Dendritic cell treated with granulocyte-macrophage colony-stimulating factor and Interleukin-4, amounts not matched to agents 40 ng/mL and 50 ng/mL, for 4 days (primary cell): ENCODE measurements around the gene KCNJ5.

Experiments used
- H3K27ac Mint-ChIP-seq: one replicate; pipeline ENCODE4 v1.8.0; 2022; ENCODE audit warnings: mild to moderate bottlenecking, mixed read lengths
- H3K27me3 Mint-ChIP-seq: one replicate; pipeline ENCODE4 v1.8.0; 2022; ENCODE audit warnings: mild to moderate bottlenecking, mixed read lengths
- H3K36me3 Mint-ChIP-seq: one replicate; pipeline ENCODE4 v1.8.0; 2022; ENCODE audit warnings: low read depth, mixed read lengths
- H3K4me1 Mint-ChIP-seq: one replicate; pipeline ENCODE4 v1.8.0; 2022; ENCODE audit warnings: low read depth, mixed read lengths
- H3K4me3 Mint-ChIP-seq: one replicate; pipeline ENCODE4 v1.8.0; 2022; ENCODE audit warnings: mild to moderate bottlenecking, moderate library complexity, mixed read lengths
- H3K9me3 Mint-ChIP-seq: one replicate; pipeline ENCODE4 v1.8.0; 2022; ENCODE audit warnings: mixed read lengths
- intact Hi-C: fragments of 100-400 bp; cut with micrococcal nuclease; formaldehyde crosslinking; loops from one replicate; pipeline ENCODE4 v1.15.0; 2022

Gene KCNJ5

DNA sequence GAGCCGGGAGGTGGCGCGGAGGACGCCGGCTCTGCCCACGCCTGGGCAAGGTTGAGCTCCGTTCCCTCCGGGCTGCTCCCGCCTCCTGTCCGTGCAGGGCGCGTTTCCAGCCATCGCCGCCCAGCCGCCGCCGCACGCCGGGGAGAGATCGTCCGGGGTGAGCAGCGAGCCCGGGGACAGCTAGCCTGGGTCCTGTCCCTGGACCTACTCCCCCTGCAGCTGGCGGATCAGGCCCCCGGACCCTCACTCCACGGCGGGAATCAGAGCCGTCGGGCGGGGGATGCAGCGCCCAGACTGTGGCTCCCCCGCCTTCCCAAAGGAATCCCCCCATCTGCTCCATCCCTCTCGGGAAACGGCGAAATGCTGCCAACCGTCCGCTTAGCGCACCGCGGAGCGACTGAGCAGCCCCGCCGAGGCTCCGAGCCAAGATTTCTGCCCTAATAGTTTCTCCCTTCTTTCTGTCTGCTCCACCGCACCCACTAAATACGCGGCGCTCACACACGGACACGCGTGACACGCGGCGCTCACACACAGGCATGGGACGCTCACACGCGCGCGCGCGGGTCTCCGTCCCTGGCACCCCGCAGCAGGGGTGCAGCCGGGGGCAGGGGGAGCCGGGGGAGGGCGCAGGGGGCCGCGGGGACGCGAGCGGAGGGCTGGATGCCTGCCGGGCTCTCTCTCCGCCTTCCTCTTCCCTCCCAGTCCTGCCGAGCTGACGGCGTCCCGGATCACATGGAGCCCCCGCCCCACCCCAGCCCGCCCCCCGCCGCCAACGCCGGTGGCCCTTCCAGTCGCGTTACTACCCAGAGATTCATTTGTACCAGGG is at the start of gene KCNJ5:
TSS of gene KCNJ5 (plus strand) at position 814 of the 826 bp plus-strand sequence. CDS start 19,918 bp downstream, outside the sequence.
- peaks cover 50% of the 10 kb centered on the region for H3K27me3 Mint-ChIP-seq
- no peaks in the 10 kb centered on the region for H3K36me3 Mint-ChIP-seq
- H3K9me3 Mint-ChIP-seq: no peaks in the 10 kb centered on the region
- H3K27ac Mint-ChIP-seq: peak within 1 kb of the TSS; percentile 37
- intact Hi-C loops: loop anchor here (2.0 kb wide), 1 partner anchor 16 kb away; no protein-coding TSS in a partner anchor
- peak within 1 kb of the TSS; percentile 73 for H3K4me3 Mint-ChIP-seq
- peaks cover 35% of the 10 kb centered on the region for H3K4me1 Mint-ChIP-seq

DNA sequence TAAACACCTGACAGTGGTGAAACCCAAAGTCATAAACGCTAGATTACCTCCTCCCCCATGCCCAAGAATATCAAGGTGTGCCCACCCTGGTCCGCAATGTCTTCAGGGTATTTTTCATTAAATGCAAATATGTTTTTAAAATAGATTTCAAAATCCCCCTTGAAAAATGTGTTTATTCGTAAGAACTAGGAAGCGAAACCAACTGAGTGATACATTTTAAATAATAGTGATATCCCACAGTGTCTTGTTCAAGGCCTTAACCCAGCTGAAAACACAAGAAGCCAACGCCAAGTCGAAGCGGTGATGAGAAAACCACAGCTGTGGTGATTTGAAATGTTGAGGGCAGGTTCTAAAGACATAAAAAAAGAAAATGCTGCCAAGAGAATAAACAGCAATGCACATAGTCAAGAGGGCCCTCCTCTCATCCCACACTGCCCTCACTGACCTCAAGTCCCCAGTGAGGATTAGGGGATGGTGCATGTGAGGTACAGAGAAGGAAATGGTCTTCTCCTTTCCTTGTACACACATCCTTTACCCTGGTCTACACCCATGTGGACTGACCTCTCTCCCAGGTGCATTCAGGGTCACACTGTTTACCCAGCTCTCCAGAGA is 49.6 kb upstream of the KCNJ5 start:
- H3K4me1 Mint-ChIP-seq: peaks cover 20% of the 10 kb centered on the region
- H3K4me3 Mint-ChIP-seq: no peak overlapping the region
- no peaks in the 10 kb centered on the region for H3K36me3 Mint-ChIP-seq
- no peaks in the 10 kb centered on the region for H3K27me3 Mint-ChIP-seq
- H3K9me3 Mint-ChIP-seq: no peaks in the 10 kb centered on the region
- intact Hi-C loops: no loop called here
- no peak overlapping the region for H3K27ac Mint-ChIP-seq

DNA sequence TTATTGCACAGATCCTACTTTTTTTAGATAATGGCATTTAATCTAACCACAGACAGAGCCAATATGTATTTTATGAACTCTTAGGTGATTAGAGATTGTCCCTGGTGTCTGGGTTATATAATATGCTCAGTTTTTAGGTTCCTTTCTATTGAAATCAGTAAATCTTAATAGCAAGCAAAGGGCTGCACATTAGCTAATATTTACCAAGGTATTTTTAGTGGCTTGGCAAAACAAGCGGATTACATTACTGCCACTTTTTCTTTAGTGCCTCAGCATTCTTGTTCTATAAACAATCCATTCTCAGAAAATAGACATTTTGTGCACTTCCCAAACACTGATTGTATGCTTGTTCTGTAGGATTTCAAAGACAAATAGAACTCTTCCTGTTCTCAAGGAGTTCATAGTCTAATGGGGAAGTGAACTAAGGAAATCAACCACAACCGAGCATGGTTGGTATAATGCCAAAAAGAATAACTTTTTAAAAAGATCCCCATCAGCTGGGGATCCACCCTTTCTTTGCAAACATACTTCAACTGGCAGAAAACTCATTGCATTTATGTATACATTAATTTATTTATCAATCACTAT is 47.9 kb upstream of the KCNJ5 start:
- H3K4me3 Mint-ChIP-seq: no peak overlapping the region
- H3K27me3 Mint-ChIP-seq: no peaks in the 10 kb centered on the region
- H3K27ac Mint-ChIP-seq: no peak overlapping the region
- H3K9me3 Mint-ChIP-seq: no peaks in the 10 kb centered on the region
- intact Hi-C loops: no loop called here
- no peaks in the 10 kb centered on the region for H3K36me3 Mint-ChIP-seq
- peaks cover 13% of the 10 kb centered on the region for H3K4me1 Mint-ChIP-seq

DNA sequence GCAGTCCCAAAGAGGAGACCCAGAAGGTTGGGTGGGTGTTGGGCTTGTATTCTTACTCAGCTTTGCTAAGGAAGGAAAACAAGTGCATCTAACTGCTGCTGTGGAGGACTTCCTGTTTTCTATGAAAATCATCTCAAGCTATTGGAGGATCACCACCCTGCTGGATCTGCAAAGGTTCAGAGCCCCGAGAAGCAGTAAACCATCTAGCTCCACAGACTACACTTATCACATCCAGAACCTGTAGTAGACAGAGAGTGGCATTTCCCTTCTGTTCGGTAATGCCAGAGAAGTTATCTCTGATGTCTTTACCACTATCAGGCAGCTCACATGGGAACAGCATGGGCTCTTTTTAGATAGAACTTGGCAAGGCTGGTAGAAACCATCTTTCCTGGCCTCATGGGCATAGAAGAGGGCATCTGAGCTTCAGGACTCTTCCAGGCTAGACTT is 45.8 kb upstream of the KCNJ5 start:
- H3K27me3 Mint-ChIP-seq: no peaks in the 10 kb centered on the region
- intact Hi-C loops: no loop called here
- no peak overlapping the region for H3K4me3 Mint-ChIP-seq
- H3K4me1 Mint-ChIP-seq: peaks cover 13% of the 10 kb centered on the region
- H3K9me3 Mint-ChIP-seq: no peaks in the 10 kb centered on the region
- no peak overlapping the region for H3K27ac Mint-ChIP-seq
- H3K36me3 Mint-ChIP-seq: no peaks in the 10 kb centered on the region

DNA sequence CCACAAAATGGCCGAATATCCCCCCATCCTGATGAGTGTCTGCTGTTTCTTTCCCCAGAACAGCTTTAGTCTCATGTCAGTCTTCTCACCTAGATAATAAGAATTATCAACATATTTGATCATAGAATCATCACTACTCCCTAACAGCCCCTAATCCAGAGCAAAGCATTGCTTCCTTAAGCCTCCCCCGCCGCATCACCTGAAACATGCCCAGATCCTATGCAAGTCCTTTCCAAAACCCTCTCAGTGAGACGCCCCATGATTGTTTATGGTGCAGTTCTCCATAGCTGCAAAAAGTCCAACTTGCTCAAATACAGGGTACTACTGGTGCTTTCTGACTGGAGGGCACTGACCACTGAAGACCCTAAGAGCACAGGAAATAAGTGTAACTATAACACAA is 44.2 kb upstream of the KCNJ5 start:
- Mint-ChIP-seq H3K27me3 (no peaks in the 10 kb centered on the region), H3K4me3 (no peak overlapping the region), H3K4me1 (peaks cover 2% of the 10 kb centered on the region), H3K36me3 (no peaks in the 10 kb centered on the region), H3K9me3 (no peaks in the 10 kb centered on the region), H3K27ac (no peak overlapping the region)
- intact Hi-C loops: no loop called here

DNA sequence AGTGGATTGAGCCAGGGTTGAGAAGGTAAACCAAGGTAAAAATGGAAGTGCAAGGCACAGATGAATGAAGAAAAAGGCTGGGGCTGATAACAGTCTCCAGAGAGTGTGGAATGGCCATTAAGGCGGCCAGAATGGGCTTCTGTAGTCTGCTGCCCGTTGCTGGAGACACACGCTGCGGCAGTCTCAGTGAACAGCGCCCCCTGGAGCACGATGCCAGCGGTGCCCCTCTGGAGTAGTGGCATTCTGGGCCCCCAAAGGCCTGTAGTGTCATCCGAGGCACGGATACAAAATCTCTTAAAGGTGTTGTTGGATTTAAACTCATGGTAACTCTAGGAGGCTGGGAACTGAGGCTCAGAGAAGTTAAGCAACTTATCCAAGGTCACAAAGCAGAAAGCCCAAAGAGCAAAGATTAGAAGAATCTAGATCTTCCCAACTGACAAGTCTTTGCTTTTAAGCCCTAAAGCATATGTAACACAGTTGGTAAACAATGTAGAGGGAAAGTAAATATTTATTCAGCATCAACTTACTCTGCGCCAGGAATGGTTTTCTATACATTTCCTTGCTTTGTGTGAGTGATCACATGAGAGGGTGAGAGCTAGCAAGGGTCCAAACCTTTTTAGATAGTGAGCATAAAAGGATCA is 42.2 kb upstream of the KCNJ5 start:
- Mint-ChIP-seq H3K9me3 (no peaks in the 10 kb centered on the region), H3K27ac (no peak overlapping the region), H3K4me1 (no peaks in the 10 kb centered on the region)

DNA sequence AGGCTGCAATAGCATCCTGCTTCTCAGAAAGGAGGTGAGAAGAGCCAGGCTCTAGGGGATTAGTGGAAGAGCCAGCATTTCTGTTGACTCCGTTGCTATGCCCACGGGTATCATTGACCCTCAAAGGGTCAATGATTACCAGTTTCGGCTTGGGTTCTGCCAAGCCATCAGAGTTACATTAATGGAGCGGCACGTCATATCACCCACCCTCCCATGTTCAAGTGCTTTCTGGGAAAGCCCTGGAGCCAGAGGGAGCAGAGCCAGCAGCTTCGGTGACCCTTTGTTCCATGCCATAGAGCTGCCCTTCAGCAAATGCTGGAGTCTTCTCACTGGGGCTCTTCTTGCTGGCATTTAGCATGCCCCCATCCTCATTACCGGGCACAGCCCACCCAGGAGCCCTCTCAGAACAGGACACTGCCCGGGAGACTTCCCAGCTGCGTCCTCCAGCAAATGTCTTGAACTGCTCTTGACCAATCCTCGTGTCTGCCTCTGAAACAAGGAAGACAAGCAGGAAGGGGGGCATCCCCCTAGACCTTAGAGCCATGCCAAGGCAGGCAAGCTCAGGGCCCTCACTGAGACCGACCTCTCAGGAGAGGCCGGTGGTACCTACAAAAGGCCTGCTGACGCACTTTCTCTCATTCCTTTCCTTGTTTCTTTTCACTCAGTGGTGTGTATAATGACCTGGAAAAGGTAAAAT is 38.7 kb upstream of the KCNJ5 start:
- peaks cover 5% of the 10 kb centered on the region for H3K27me3 Mint-ChIP-seq
- intact Hi-C loops: no loop called here
- no peak overlapping the region for H3K4me3 Mint-ChIP-seq
- no peaks in the 10 kb centered on the region for H3K36me3 Mint-ChIP-seq
- no peak overlapping the region for H3K27ac Mint-ChIP-seq
- H3K9me3 Mint-ChIP-seq: no peaks in the 10 kb centered on the region
- H3K4me1 Mint-ChIP-seq: no peaks in the 10 kb centered on the region

More for the DNA sequence above, 42.2 kb upstream of the KCNJ5 start:
- Mint-ChIP-seq H3K27me3 (no peaks in the 10 kb centered on the region), H3K36me3 (no peaks in the 10 kb centered on the region), H3K4me3 (no peak overlapping the region)
- intact Hi-C loops: no loop called here

DNA sequence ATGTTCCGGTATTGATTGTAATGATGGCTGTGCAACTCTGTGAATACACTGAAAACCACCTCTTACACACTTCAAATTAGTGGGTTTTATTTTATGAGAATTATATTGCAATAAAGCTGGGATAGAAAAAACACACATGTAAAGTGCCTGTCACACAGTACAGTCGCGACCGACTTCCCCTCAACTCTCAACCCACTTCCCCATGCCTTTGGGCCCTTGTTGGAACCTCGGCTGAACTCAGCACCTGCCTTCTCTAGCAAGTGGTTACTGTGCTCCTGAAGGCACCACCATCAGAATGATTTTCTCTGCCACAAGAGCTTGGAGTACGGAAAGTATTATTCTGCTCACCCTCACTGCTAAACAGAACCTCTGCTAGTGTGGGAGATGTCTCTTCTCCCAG is 37.6 kb upstream of the KCNJ5 start:
- no peaks in the 10 kb centered on the region for H3K4me1 Mint-ChIP-seq
- H3K4me3 Mint-ChIP-seq: no peak overlapping the region
- no peaks in the 10 kb centered on the region for H3K36me3 Mint-ChIP-seq
- no peaks in the 10 kb centered on the region for H3K9me3 Mint-ChIP-seq
- peaks cover 8% of the 10 kb centered on the region for H3K27me3 Mint-ChIP-seq
- intact Hi-C loops: no loop called here
- H3K27ac Mint-ChIP-seq: no peak overlapping the region

DNA sequence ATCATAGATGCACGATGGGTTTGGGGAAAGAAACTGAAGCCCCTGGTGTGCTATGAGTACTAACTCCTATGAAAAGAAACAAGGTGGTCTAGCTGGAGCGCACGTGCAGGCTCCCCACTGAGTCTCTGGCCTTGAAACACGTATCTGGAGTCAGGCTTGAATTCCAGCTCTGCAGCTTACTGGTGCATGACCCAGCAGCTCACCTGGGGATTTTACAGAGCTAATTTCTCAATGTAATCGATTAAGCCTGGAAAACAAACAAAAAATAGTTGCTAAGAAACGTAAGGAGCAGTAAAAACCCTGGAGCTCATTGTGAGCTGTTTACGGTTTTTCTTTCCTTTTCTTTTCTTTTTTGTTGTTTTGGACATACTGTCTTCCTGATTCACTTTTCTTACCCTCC is 36.3 kb upstream of the KCNJ5 start:
- Mint-ChIP-seq H3K27ac (no peak overlapping the region), H3K27me3 (peaks cover 11% of the 10 kb centered on the region), H3K9me3 (no peaks in the 10 kb centered on the region), H3K36me3 (no peaks in the 10 kb centered on the region), H3K4me1 (peaks cover 4% of the 10 kb centered on the region), H3K4me3 (no peak overlapping the region)
- intact Hi-C loops: loop anchor here (5.0 kb wide), 1 partner anchor 823 kb away; no protein-coding TSS in a partner anchor

DNA sequence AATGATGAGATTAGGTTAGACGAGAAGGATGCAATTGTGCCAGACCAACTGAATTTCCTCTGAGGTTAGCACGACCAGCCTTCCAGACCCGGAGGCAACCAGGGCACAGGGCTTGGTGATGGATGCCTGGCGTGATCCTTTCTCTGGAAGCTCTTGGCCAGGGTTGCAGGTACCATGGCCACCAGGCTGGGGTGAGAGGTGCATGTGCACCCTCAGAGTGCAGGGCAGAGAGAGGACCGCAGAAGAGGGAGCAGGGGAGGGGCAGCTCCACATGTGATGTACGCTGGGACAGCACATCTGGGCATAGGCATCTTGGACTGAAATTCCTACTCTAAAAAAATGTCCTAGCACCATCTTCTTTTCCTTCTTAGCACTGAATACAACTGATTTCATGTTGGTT is 34.9 kb upstream of the KCNJ5 start:
- Mint-ChIP-seq H3K27me3 (peaks cover 13% of the 10 kb centered on the region), H3K9me3 (no peaks in the 10 kb centered on the region), H3K4me1 (peaks cover 7% of the 10 kb centered on the region), H3K4me3 (no peak overlapping the region), H3K36me3 (no peaks in the 10 kb centered on the region), H3K27ac (no peak overlapping the region)
- intact Hi-C loops: loop anchor here (5.0 kb wide), 1 partner anchor 824 kb away; no protein-coding TSS in a partner anchor

DNA sequence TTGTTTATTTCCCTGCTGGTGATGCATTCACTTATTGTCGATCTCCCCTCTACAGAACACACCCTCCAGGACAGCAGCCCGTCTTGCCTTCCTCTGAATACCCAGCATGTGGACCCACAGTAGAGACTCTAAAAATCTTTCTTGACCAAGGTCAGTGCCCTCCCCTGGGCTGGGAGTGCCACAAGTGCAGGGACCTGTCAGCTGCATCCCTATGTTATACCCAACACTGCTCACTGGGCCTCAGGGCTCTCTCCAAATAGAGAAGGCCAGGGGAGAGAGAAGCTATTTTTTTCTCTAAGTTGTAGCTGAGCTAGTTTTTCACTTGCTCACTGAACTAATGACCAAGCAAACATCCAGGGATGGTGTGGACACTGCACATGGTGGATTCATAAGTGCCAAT is 33.8 kb upstream of the KCNJ5 start:
- no peaks in the 10 kb centered on the region for H3K9me3 Mint-ChIP-seq
- no peaks in the 10 kb centered on the region for H3K36me3 Mint-ChIP-seq
- H3K4me1 Mint-ChIP-seq: peaks cover 7% of the 10 kb centered on the region
- intact Hi-C loops: loop anchor here (5.0 kb wide), 1 partner anchor 825 kb away; no protein-coding TSS in a partner anchor
- no peak overlapping the region for H3K4me3 Mint-ChIP-seq
- peaks cover 17% of the 10 kb centered on the region for H3K27me3 Mint-ChIP-seq
- H3K27ac Mint-ChIP-seq: no peak overlapping the region

DNA sequence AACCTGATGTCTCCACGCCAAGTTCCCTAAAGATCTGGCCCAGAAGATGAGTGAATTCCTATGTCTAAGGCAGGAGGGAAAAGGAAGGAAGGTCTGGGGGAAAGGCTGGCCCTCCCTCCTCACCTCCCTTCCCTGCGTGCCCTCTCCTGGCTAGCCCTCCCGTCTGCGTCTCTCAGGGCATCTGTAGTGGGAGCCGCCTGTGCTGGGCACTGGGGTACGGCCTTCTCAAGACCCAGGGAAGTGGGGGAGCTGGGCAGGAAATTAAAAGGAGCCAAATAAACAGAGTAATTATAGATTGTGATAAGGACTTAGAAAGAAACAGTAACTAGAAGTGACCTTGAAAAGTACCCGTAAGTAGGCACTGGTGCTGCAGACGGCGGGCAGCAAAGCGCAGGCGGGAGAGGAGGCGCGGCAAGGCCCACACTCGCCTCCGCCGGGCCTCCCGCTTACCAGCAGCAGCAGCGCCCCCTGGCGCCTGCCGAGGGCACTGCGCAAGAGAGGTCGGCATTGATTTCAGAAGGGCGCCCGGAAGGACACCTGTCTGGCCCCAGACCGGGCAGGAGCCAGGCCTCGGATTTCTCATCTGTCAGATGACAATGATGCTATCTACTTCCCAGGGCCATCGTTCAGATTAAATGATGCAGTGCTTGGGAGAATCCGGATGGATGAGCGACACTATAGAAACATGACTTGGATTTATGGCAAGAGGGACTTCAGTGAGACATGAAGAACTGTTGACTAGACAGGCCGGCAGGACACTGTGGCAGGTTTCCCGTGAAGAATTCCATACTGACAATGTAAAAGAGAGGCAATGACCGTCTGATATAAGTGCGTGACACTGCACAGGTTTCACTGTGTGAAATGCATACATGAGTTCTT is 31.4 kb upstream of the KCNJ5 start:
- H3K4me3 Mint-ChIP-seq: no peak overlapping the region
- H3K4me1 Mint-ChIP-seq: peaks cover 7% of the 10 kb centered on the region
- no peaks in the 10 kb centered on the region for H3K9me3 Mint-ChIP-seq
- no peaks in the 10 kb centered on the region for H3K36me3 Mint-ChIP-seq
- intact Hi-C loops: loop anchor here (5.0 kb wide), 2 partner anchors 703 to 828 kb away; no protein-coding TSS in a partner anchor
- no peak overlapping the region for H3K27ac Mint-ChIP-seq
- peaks cover 17% of the 10 kb centered on the region for H3K27me3 Mint-ChIP-seq
